GM18909 (cell line): ENCODE measurements around the gene LPAR3.
"Not testable (repeated sequence)": the region's sequence is repeated elsewhere in the genome, so short reads cannot be mapped to it uniquely, and the experiment has no call there.

ENCODE experiments used
- ATAC-seq: cut with Tn5 transposase; IDR thresholded peaks from one replicate; pipeline ENCODE4 v1.9.1; 2021; ENCODE audit warnings: mild to moderate bottlenecking; ENCODE audit not compliant: unreplicated experiment, poor library complexity

LPAR3 gene

GRCh38 chr1:84892705-84893618, at the start of gene LPAR3:
TSS of gene LPAR3 (minus strand) at chr1:84893206. CDS start at chr1:84866120, 27,086 bp downstream.
- ATAC-seq = no peak

- no peak for ATAC-seq
Observed at GRCh38 chr1:84941843-84942242, 48.8 kb upstream of the LPAR3 start.

- ATAC-seq = no peak
Observed at GRCh38 chr1:84940481-84940880, 47.5 kb upstream of the LPAR3 start.

GRCh38 chr1:84939761-84940160, 46.8 kb upstream of the LPAR3 start:
- no peak for ATAC-seq

GRCh38 chr1:84939151-84939550, 46.1 kb upstream of the LPAR3 start:
- no peak for ATAC-seq

GRCh38 chr1:84936116-84936810, 43.3 kb upstream of the LPAR3 start:
- peak; percentile 59 for ATAC-seq

GRCh38 chr1:84933011-84933611, 40.1 kb upstream of the LPAR3 start:
- ATAC-seq = no peak

GRCh38 chr1:84930831-84931230, 37.8 kb upstream of the LPAR3 start:
- no peak for ATAC-seq

GRCh38 chr1:84930329-84930728, 37.3 kb upstream of the LPAR3 start:
- ATAC-seq = no peak

GRCh38 chr1:84929581-84929980, 36.6 kb upstream of the LPAR3 start:
- ATAC-seq = no peak

GRCh38 chr1:84928979-84929378, 36.0 kb upstream of the LPAR3 start:
- ATAC-seq = no peak

- ATAC-seq = no peak
Observed at GRCh38 chr1:84923317-84923716, 30.3 kb upstream of the LPAR3 start.

- ATAC-seq = no peak
Observed at GRCh38 chr1:84920159-84920558, 27.2 kb upstream of the LPAR3 start.

- no peak for ATAC-seq
Observed at GRCh38 chr1:84919461-84919970, 26.5 kb upstream of the LPAR3 start.

GRCh38 chr1:84918726-84919336, 25.8 kb upstream of the LPAR3 start:
- no peak for ATAC-seq

GRCh38 chr1:84916897-84917296, 23.9 kb upstream of the LPAR3 start:
- ATAC-seq = no peak

GRCh38 chr1:84913555-84913892, 20.5 kb upstream of the LPAR3 start:
- no peak for ATAC-seq

GRCh38 chr1:84912726-84913554, 19.9 kb upstream of the LPAR3 start:
- no peak for ATAC-seq

- not testable (repeated sequence) for ATAC-seq
Observed at GRCh38 chr1:84908746-84909464, 15.9 kb upstream of the LPAR3 start.
